Measurements from ENCODE around the gene RACK1. TPM values are rescaled to one million over a fixed set of nuclear protein-coding genes. Genes with fewer than 3 reads are reported as not detected.

RACK1 gene
- total and polyA plus RNA-seq, 2 of the 8 experiments (the other 6 are each of a cell fraction or from before 2014, with no cell fraction given): 2,589 to 7,971 TPM

DNA sequence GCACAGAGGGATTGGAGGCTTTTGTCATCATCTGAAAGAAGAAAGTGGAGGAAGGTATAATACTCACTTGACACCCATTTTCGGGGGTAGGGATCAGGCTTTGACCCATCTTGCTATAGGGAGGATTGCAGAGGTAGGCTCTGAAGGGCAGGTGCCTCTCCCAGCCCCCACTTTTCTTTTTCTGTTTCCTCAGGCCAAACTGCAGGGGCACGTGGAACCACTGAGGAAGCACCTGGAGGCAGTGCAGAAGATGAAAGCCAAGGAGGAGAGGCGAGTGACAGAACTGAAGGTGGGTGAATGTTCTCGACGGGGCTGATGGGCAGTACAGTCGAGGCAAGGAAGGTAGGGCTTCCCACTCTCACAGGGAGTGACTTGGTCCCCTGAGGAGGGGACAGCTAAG lies 13.2 kb downstream of the RACK1 start:
- Histone ChIP-seq H3K14ac (ENCODE audit: insufficient read length) (no peak overlapping the region), H3K9me3 (ENCODE audit: insufficient read depth in 2 of 2, low read depth in 1 of 2, low read length in 1 of 2) (no peaks in the 10 kb centered on the region), H3K4me2 (ENCODE audit: insufficient read depth in 1 of 2, low read depth in 2 of 2, low read length in 2 of 2) (no peak overlapping the region), H3K18ac (ENCODE audit: extremely low read depth, low read length) (no peak overlapping the region), H4K5ac (ENCODE audit: insufficient read length, low read depth, low read length) (no peak overlapping the region), H2BK15ac (ENCODE audit: low read length) (no peak overlapping the region), H3K23me2 (ENCODE audit: low read depth, low read length) (no peaks in the 10 kb centered on the region), H3K9ac (replicated peaks in 1 of 4; ENCODE audit: extremely low read depth in 1 of 4, low read depth in 3 of 4, low read length in 3 of 4) (no peak overlapping the region), H2BK120ac (replicated peaks; ENCODE audit: low read depth, low read length) (no peak overlapping the region), H4K8ac (ENCODE audit: extremely low read depth, insufficient read depth, low read length) (no peak overlapping the region), H3K4me1 (replicated peaks in 1 of 4; ENCODE audit: control insufficient read depth in 3 of 4, insufficient read depth in 4 of 4, low read length in 3 of 4) (no peaks in the 10 kb centered on the region), H3K56ac (replicated peaks; ENCODE audit: insufficient read length, low read depth, low read length) (no peak overlapping the region), H2AFZ (ENCODE audit: low read length) (no peak overlapping the region), H2AK5ac (ENCODE audit: low read depth, low read length) (no peak overlapping the region), H4K20me1 (replicated peaks in 1 of 2; ENCODE audit: control insufficient read depth in 1 of 2, insufficient read depth in 2 of 2, low read length in 2 of 2) (peaks cover 2 to 12% of the 10 kb centered on the region in 2 experiments), H3K79me1 (ENCODE audit: low read depth, low read length) (no peaks in the 10 kb centered on the region; the same call in 1 of the 2 replicates), H3K27ac (ENCODE audit: low read depth, low read length) (no peak overlapping the region), H2BK12ac (ENCODE audit: low read depth, low read length) (no peak overlapping the region), H3K79me2 (ENCODE audit: control insufficient read depth in 1 of 2, insufficient read depth in 2 of 2, low read length in 2 of 2) (peaks cover 0 to 5% of the 10 kb centered on the region in 2 experiments; a peak in 1 of 4 replicates), H4K91ac (replicated peaks; ENCODE audit: insufficient read length, low read length) (no peak overlapping the region), H3K4me3 (ENCODE audit: extremely low read depth in 1 of 4, insufficient read depth in 2 of 4, low read depth in 3 of 4, low read length in 4 of 4) (no peak overlapping the region), H3K27me3 (replicated peaks in 1 of 4; ENCODE audit: control insufficient read depth in 3 of 4, extremely low read depth in 1 of 4, insufficient read depth in 3 of 4, low read length in 3 of 4) (no peaks in the 10 kb centered on the region), H3K36me3 (ENCODE audit: control insufficient read depth in 2 of 4, insufficient read depth in 4 of 4, low read length in 3 of 4) (peaks cover 0 to 53% (median 9%) of the 10 kb centered on the region in 4 experiments; a peak in 5 of 8 replicates), H3K23ac (ENCODE audit: insufficient read length) (no peak overlapping the region), H3K4ac (replicated peaks; ENCODE audit: insufficient read length, low read depth, low read length) (no peak overlapping the region), H2BK5ac (ENCODE audit: low read depth, low read length) (no peak overlapping the region), H2BK20ac (ENCODE audit: low read length) (no peak overlapping the region)
- DNase-seq (ENCODE audit: low read depth in 1 of 2, low spot score in 2 of 2): no peak
- ChIA-PET POLR2A (ENCODE audit: partially characterized antibody) (interaction anchor here (1.5 to 32.8 kb wide), 3 partner anchors 19 to 31 kb away, joined by 4 to 1334 read pairs (median 85); partner anchors contain the start of genes RACK1, TRIM52 and TRIM7), CTCF (ENCODE audit: partially characterized antibody) (no interaction called here)
- no peak for TF ChIP-seq RXRA (IDR thresholded peaks at IDR 0.05; ENCODE audit: insufficient read depth, low read depth, low read length)
- no peak for TF ChIP-seq CBX5 (IDR thresholded peaks at IDR 0.05; ENCODE audit: low read depth, low read length)
- no peak for TF ChIP-seq JUN (IDR thresholded peaks at IDR 0.05; ENCODE audit: low read depth, low read length)
- TF ChIP-seq POLR2AphosphoS5 (IDR thresholded peaks at IDR 0.05; ENCODE audit: low read depth, low read length): no peak
- no peak for TF ChIP-seq HDAC2 (IDR thresholded peaks at IDR 0.05; ENCODE audit: borderline replicate concordance in 1 of 2, low read depth in 2 of 2, low read length in 2 of 2)
- TF ChIP-seq YY1 (IDR thresholded peaks at IDR 0.05; ENCODE audit: low read depth, low read length): no peak
- TF ChIP-seq MAFK (IDR thresholded peaks at IDR 0.05; ENCODE audit: low read depth, low read length): no peak
- no peak for TF ChIP-seq SUZ12 (IDR thresholded peaks at IDR 0.05; ENCODE audit: low read length)
- TF ChIP-seq SIX5 (IDR thresholded peaks at IDR 0.05; ENCODE audit: low read depth, low read length): no peak
- no peak for TF ChIP-seq TBP (IDR thresholded peaks at IDR 0.05; ENCODE audit: low read depth, low read length)
- TF ChIP-seq, protein P1, sequence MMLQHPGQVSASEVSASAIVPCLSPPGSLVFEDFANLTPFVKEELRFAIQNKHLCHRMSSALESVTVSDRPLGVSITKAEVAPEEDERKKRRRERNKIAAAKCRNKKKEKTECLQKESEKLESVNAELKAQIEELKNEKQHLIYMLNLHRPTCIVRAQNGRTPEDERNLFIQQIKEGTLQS (IDR thresholded peaks at IDR 0.05; ENCODE audit: insufficient read depth, low read depth, low read length): no peak
- no peak for TF ChIP-seq EGR1 (IDR thresholded peaks at IDR 0.05; ENCODE audit: borderline replicate concordance, low read depth, low read length)
- TF ChIP-seq JUND (IDR thresholded peaks at IDR 0.05; ENCODE audit: low read length): no peak
- no peak for TF ChIP-seq BACH1 (IDR thresholded peaks at IDR 0.05; ENCODE audit: low read length)
- no peak for TF ChIP-seq TAF1 (IDR thresholded peaks at IDR 0.05; ENCODE audit: low read depth, low read length)
- whole genome bisulfite sequencing, 2 experiments (ENCODE audit: extremely low coverage in 1 of 2, insufficient coverage in 1 of 2, insufficient read length in 1 of 2, insufficient replicate concordance in 2 of 2, low coverage in 1 of 2, low lambda C conversion rate in 2 of 2, missing lambda C conversion rate in 1 of 2): 93% methylated on average over 6 of the region's 6 CpGs; no CpG with 5 or more reads in 1 of the 2 experiments
- no peak for FAIRE-seq
